H1 (cell line): ENCODE measurements around the gene ZBTB47. TPM values are rescaled to one million over a fixed set of nuclear protein-coding genes. Genes with fewer than 3 reads are reported as not detected.

Source experiments
- ASH2L ChIP-seq: fragments of 200-600, 300-600 bp; sonication (generic); IDR thresholded peaks from one replicate; pipeline ENCODE4 v1.7.1; 2017; ENCODE audit warnings: low read length
- RNF2 ChIP-seq: fragments of 200-900, 300-1000 bp; sonication (generic); IDR thresholded peaks from 2 replicates; pipeline ENCODE4 v1.7.1; 2016; ENCODE audit warnings: borderline replicate concordance, low read depth, mild to moderate bottlenecking, antibody characterized with exemption, low read length; ENCODE audit not compliant: poor library complexity, severe bottlenecking; ENCODE audit errors: missing control alignments
- polyA plus RNA-seq, 7 experiments: library from polyadenylated mRNA; depleted of rRNA in 3 of 7; stranded (reverse) in 5 of 7; unstranded in 2 of 7; fragments of >200 nt in 5 of 7; fragments of 200-250 nt in 2 of 7; gene quantifications; 1 replicate in 5 of 7; 2 replicates in 1 of 7; 4 replicates in 1 of 7; pipeline versions ENCODE4 v1.2.1 to v1.2.3, GENCODE V29; 2011 to 2013; ENCODE audit warnings: missing spikeins in 2 of 7, mixed read lengths in 2 of 7
- total RNA-seq: library from RNA; stranded (reverse); fragmentation: NEBNext Ultra II Directional; extraction: Animal tissue kit (Norgen Biotek cat#: 25700); gene quantifications from 2 replicates; pipeline ENCODE4 v1.2.1, GENCODE V29; 2021

Gene ZBTB47
- total and polyA plus RNA-seq, 2 of the 8 experiments (the other 6 are each of a cell fraction or from before 2014, with no cell fraction given), result 2.8 to 4.1 TPM

DNA sequence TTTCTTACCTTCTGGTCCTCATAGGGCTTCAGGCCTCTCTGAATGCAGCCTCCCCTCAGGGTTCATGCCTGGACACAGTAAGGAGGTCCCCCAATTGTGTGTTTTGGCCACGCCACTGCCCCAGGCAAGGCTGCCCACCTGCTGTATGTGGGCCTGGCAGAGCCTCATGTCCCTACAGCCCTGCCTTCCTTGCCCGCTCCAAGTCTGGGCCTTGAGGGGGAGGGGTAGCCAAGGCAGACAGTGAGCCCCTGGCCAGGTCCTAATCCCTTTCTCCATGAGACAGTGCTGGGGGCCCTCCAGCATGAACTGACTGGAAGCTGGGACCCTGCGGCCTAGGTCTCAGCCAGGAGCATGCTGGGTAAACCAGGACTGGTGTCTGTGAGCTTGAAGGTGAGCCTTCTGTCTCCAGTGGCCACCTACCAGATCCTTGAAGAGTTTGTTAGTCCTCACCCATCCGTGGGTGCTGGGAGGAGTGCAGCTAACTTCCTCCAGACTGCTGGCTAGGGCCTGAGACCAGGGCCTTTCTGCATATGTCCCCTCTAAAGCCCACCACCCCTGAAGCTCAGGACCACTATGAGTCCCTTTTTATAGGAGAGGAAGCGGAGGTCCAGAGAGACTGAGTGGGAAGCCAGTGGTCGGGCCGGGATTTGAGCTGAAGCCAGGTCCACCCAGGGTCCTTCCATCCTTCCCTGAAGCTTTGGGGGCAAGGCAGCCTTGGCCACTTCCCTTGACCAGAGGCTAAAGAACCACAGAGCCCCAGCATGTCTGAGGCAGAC is 8.7 kb downstream of the ZBTB47 start (continued):
- no peak for TF ChIP-seq RNF2
- TF ChIP-seq ASH2L, result no peak
